Stomach (tissue), 9 donors: ENCODE data around the gene CXADR. TPM values are rescaled to one million over a fixed set of nuclear protein-coding genes. Genes with fewer than 3 reads are reported as not detected.

ENCODE experiments used
- DNase-seq, 2 donors: peaks; one replicate each; pipeline versions ENCODE4 v3.0.0 to v3.0.0-alpha.2; 2013 to 2019
- H3K27ac ChIP-seq, 5 donors: fragments of 200-600 bp in 4 of 5; sonication (generic) in 4 of 5; one replicate each; pipeline ENCODE4 v1.5.1; 2013 to 2019; ENCODE audit warnings: mild to moderate bottlenecking in 1 of 5, moderate library complexity in 1 of 5
- H3K27me3 ChIP-seq, 3 donors: fragments of 200-600 bp; sonication (generic); one replicate each; pipeline ENCODE4 v1.5.1; 2017 to 2019; ENCODE audit warnings: mixed run types in 1 of 3
- H3K36me3 ChIP-seq, 4 donors: fragments of 200-600 bp; sonication (generic); 1 replicate in 3 of 4; 2 replicates in 1 of 4; pipeline ENCODE4 v1.5.1; 2016 to 2019
- H3K4me1 ChIP-seq, 4 donors: fragments of 200-600 bp; sonication (generic); one replicate each; pipeline ENCODE4 v1.5.1; 2016 to 2019
- H3K4me3 ChIP-seq, 4 donors: fragments of 200-600 bp; sonication (generic) in 3 of 4; one replicate each; pipeline ENCODE4 v1.5.1; 2016 to 2019; ENCODE audit warnings: mild to moderate bottlenecking in 1 of 4
- H3K9me3 ChIP-seq, 4 donors: fragments of 200-600 bp; sonication (generic); one replicate each; pipeline ENCODE4 v1.5.1; 2016 to 2019
- EP300 ChIP-seq: sonication (generic); formaldehyde crosslinking; IDR thresholded peaks from one replicate; pipeline ENCODE4 v1.6.1; 2017; ENCODE audit warnings: antibody characterized with exemption
- POLR2A ChIP-seq, 4 donors: fragments of 450-650 bp; IDR thresholded peaks; one replicate each; pipeline ENCODE4 v1.6.1; 2016; ENCODE audit warnings: antibody characterized with exemption in 4 of 4, control low read depth in 2 of 4, mild to moderate bottlenecking in 1 of 4, moderate library complexity in 1 of 4
- POLR2AphosphoS5 ChIP-seq, 3 donors: sonication (generic); formaldehyde crosslinking; IDR thresholded peaks; one replicate each; pipeline ENCODE4 v1.6.1; 2016; ENCODE audit warnings: antibody characterized with exemption in 3 of 3
- WGBS, 5 donors: extraction: QIAGEN DNeasy Blood & Tissue Kit in 3 of 5; methylation state at CpG; one replicate each; pipeline versions ENCODE4 v1.1.5 to v1.1.7; 2013 to 2018; 5-methylcytosine and 5-hydroxymethylcytosine counted together
- intact Hi-C: fragments of 100-400 bp; cut with DNase I; formaldehyde crosslinking; loops from one replicate; pipeline ENCODE4 v1.15.1; 2023; ENCODE audit warnings: low total_unique reads
- polyA plus RNA-seq, 3 donors: library from polyadenylated mRNA; stranded (reverse); fragments of 200-250 nt; gene quantifications; one replicate each; pipeline ENCODE4 v1.2.3, GENCODE V29; 2013
- total RNA-seq, 5 donors: library from RNA; depleted of rRNA; stranded (reverse); fragments of >200 nt; gene quantifications; one replicate each; pipeline versions ENCODE4 v1.1.0 to v1.2.3, GENCODE V29; 2014 to 2016
- TF ChIP-seq, protein P1 (sequence below), 7 experiments: fragments of 450-650 bp in 4 of 7; fragments of 200-600 bp in 3 of 7; sonication (generic) in 3 of 7; IDR thresholded peaks; one replicate each; pipeline ENCODE4 v1.5.1; 2016 to 2019; ENCODE audit warnings: antibody characterized with exemption in 7 of 7, control low read depth in 2 of 7, mild to moderate bottlenecking in 1 of 7
- donor health status: healthy with polysubstance abuse.
- donor health status: Bipolar disorder and iron deficiency.
- donor health status: healthy.

Gene CXADR
- total and polyA plus RNA-seq, 8 donors: 2.3 to 174 (median 23.7) TPM

- Histone ChIP-seq H3K4me3 (peak overlapping the region; percentile 71 to 89 (median 79)), H3K27me3 (no peaks in the 10 kb centered on the region), H3K9me3 (no peaks in the 10 kb centered on the region), H3K4me1 (peaks cover 7 to 40% (median 22%) of the 10 kb centered on the region in 4 donors), H3K27ac (peak overlapping the region; percentile 87 to 97 (median 93)), H3K36me3 (peaks cover 0 to 15% (median 6%) of the 10 kb centered on the region in 4 donors)
- intact Hi-C loops: no loop called here
- peak; percentile 48 to 78 for DNase-seq
- TF ChIP-seq, protein P1, sequence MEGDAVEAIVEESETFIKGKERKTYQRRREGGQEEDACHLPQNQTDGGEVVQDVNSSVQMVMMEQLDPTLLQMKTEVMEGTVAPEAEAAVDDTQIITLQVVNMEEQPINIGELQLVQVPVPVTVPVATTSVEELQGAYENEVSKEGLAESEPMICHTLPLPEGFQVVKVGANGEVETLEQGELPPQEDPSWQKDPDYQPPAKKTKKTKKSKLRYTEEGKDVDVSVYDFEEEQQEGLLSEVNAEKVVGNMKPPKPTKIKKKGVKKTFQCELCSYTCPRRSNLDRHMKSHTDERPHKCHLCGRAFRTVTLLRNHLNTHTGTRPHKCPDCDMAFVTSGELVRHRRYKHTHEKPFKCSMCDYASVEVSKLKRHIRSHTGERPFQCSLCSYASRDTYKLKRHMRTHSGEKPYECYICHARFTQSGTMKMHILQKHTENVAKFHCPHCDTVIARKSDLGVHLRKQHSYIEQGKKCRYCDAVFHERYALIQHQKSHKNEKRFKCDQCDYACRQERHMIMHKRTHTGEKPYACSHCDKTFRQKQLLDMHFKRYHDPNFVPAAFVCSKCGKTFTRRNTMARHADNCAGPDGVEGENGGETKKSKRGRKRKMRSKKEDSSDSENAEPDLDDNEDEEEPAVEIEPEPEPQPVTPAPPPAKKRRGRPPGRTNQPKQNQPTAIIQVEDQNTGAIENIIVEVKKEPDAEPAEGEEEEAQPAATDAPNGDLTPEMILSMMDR (IDR thresholded peaks at IDR 0.05): no peak
- 0 to 1% (median 0%) methylated on average over 14 to 50 of the region's 50 CpGs for WGBS, 5 donors
Observed at GRCh38 chr21:17612023-17612564, 99.3 kb downstream of the CXADR start.

DNA sequence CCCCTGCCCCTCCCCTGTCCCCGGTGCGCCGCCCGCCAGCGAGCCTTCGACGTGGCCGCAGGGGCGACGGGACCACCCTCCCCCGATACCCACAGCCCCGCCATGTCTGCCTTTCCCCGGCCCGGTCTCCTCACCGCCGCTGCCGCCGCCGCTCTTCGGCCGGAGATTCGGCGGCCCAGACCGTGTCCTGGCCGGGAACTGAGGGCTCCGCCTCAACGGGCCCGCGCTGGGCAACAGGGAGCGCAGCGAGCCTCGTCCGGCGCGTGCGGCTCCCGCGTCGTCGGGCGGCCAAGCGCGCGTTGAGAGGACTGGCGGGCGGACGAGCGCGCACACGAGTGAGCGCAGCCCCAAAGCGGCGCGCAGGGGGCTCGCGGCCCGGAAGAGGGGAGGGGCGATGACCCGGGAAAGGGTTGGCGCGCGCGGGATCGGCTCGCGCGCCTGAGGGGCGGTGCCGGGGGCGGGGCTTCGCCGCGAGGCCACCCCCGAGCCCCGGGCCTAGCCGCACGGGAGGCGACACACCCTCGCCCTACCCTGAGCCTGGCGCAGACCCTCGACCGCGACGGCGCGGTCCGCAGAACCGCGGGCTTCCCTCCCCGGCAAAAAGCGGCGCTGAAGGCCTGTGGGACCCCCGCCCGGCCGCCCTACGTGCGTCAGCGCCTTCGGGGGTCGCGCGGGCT is 99.9 kb downstream of the CXADR start, which contains the start of gene BTG3:
Gene BTG3, minus strand, starts transcription at position 337 of the 677 bp plus-strand sequence. CDS start 3,757 bp downstream, outside the sequence.
- TF ChIP-seq, protein P1 (IDR thresholded peaks at IDR 0.05): no peak
- peak in 1 of 4 donors; percentile 43 for TF ChIP-seq POLR2A (IDR thresholded peaks at IDR 0.05)
- peak; percentile 87 to 99 (median 98) for TF ChIP-seq POLR2AphosphoS5 (IDR thresholded peaks at IDR 0.05)
- TF ChIP-seq EP300: no peak
- H3K4me3 ChIP-seq: peak within 1 kb of the TSS; percentile 71 to 89 (median 79)
- H3K27me3 ChIP-seq: no peaks in the 10 kb centered on the region
- H3K27ac ChIP-seq: peak within 1 kb of the TSS; percentile 87 to 97 (median 93)
- peaks cover 7 to 34% (median 19%) of the 10 kb centered on the region in 4 donors for H3K4me1 ChIP-seq
- intact Hi-C loops: no loop called here
- no peaks in the 10 kb centered on the region for H3K9me3 ChIP-seq
- DNase-seq: peak; percentile 80 to 96
- peaks cover 0 to 11% (median 4%) of the 10 kb centered on the region in 4 donors for H3K36me3 ChIP-seq
- WGBS, 5 donors: 1 to 4% (median 2%) methylated on average over 30 to 100 of the region's 102 CpGs

DNA sequence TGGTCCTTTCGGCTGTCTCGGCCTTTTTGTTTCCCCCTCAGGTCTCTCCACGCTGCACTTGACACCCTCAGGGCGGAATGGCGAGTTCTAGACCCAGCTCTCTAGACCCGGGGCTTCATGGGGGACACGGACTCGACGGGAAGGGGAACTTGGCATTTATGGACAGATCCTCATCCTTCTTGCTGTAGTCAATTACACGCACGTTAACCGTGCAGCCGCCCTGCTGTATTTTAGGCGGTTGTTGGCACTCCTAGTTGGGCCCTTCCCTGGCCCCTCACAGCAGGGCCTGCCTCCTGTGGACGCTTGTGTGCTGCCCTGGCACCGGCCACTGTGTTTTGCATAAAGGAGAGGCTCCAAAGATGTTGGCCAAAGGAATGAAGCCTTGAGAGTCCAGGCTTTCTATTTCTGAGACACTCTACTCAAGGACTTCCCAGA is 100.4 kb downstream of the CXADR start:
- Histone ChIP-seq H3K27me3 (no peaks in the 10 kb centered on the region), H3K27ac (peak overlapping the region; percentile 87 to 97 (median 93)), H3K36me3 (peaks cover 0 to 5% (median 0%) of the 10 kb centered on the region in 4 donors), H3K4me1 (peaks cover 7 to 29% (median 16%) of the 10 kb centered on the region in 4 donors), H3K4me3 (peak overlapping the region; percentile 71 to 89 (median 79)), H3K9me3 (no peaks in the 10 kb centered on the region)
- TF ChIP-seq, protein P1 (IDR thresholded peaks at IDR 0.05): peak in 1 of 7 experiments; percentile 5
- TF ChIP-seq POLR2AphosphoS5 (IDR thresholded peaks at IDR 0.05): no peak
- peak; percentile 9 for TF ChIP-seq EP300
- TF ChIP-seq POLR2A (IDR thresholded peaks at IDR 0.05): no peak
- 19 to 24% (median 24%) methylated on average over 16 of the region's 16 CpGs for WGBS, 5 donors
- intact Hi-C loops: no loop called here
- peak; percentile 49 to 76 for DNase-seq

DNA sequence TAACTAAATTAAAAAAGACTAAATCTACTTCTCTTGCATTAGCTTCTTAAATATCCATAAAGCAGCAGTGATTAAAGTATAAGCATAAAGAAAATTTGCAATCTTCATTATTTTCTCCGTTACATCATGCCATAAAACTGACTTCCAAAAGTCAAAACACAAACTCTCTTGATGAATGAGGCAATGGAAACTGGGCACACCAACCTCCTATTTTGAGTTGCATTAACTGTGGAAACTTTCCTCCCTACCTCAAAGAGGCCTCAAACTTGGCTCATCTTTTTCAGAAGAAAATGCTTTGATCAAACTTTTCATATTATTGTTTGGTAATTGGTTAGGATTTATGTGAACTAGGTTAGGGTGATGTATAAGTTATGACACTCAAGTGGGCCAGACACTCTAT is 104.0 kb downstream of the CXADR start:
- TF ChIP-seq POLR2AphosphoS5 (IDR thresholded peaks at IDR 0.05): no peak
- TF ChIP-seq EP300: no peak
- TF ChIP-seq POLR2A (IDR thresholded peaks at IDR 0.05): no peak
- TF ChIP-seq, protein P1 (IDR thresholded peaks at IDR 0.05): no peak
- intact Hi-C loops: no loop called here
- WGBS, 5 donors: 82 to 94% (median 92%) methylated on average over 1 of the region's 1 CpG
- Histone ChIP-seq H3K27ac (no peak overlapping the region), H3K4me3 (no peak overlapping the region), H3K27me3 (no peaks in the 10 kb centered on the region), H3K4me1 (peaks cover 0 to 7% (median 3%) of the 10 kb centered on the region in 4 donors), H3K36me3 (no peaks in the 10 kb centered on the region), H3K9me3 (no peaks in the 10 kb centered on the region)
- DNase-seq: peak in 1 of 2 donors; percentile 30
